ENCODE data around the gene ZNF765.
"Not testable (repeated sequence)": the region's sequence is repeated elsewhere in the genome, so short reads cannot be mapped to it uniquely, and the experiment has no call there.

Gene ZNF765

GRCh38 chr19:53394974-53395839 lies at the start of gene ZNF765:
Gene ZNF765 (plus strand): TSS chr19:53395149. CDS start chr19:53398016, 2,867 bp downstream.
- DNase-seq = peak; percentile 30 to 35

GRCh38 chr19:53355739-53356138 lies 39.2 kb upstream of the ZNF765 start:
- no peak for DNase-seq

GRCh38 chr19:53357821-53358581 lies 36.9 kb upstream of the ZNF765 start:
- no peak for DNase-seq

- DNase-seq = not testable (repeated sequence)
Measured at GRCh38 chr19:53360056-53360455, 34.9 kb upstream of the ZNF765 start.

- no peak for DNase-seq
Measured at GRCh38 chr19:53365134-53365898, 29.6 kb upstream of the ZNF765 start, which contains the start of gene ZNF525. Gene ZNF525 (plus strand): TSS chr19:53365705. CDS start chr19:53372282, 6,577 bp downstream.

- DNase-seq = no peak
Measured at GRCh38 chr19:53365899-53366493, 29.0 kb upstream of the ZNF765 start.

GRCh38 chr19:53372196-53372595 lies 22.8 kb upstream of the ZNF765 start:
- DNase-seq = no peak

- no peak for DNase-seq
Measured at GRCh38 chr19:53374288-53374687, 20.7 kb upstream of the ZNF765 start.

- no peak for DNase-seq
Measured at GRCh38 chr19:53374743-53375142, 20.2 kb upstream of the ZNF765 start.

- no peak for DNase-seq
Measured at GRCh38 chr19:53381376-53381775, 13.6 kb upstream of the ZNF765 start.

- DNase-seq = no peak
Measured at GRCh38 chr19:53388168-53388567, 6.8 kb upstream of the ZNF765 start.

- DNase-seq = no peak
Measured at GRCh38 chr19:53388904-53389303, 6.0 kb upstream of the ZNF765 start.

- DNase-seq = no peak
Measured at GRCh38 chr19:53389571-53389970, 5.4 kb upstream of the ZNF765 start.

- DNase-seq = no peak
Measured at GRCh38 chr19:53389978-53390377, 5.0 kb upstream of the ZNF765 start.

- no peak for DNase-seq
Measured at GRCh38 chr19:53394522-53394973, 401 bp upstream of the ZNF765 start.

- not testable (repeated sequence) for DNase-seq
Measured at GRCh38 chr19:53395840-53396524, 1.0 kb downstream of the ZNF765 start.

- DNase-seq = no peak
Measured at GRCh38 chr19:53396525-53396868, 1.5 kb downstream of the ZNF765 start.

- DNase-seq = not testable (repeated sequence)
Measured at GRCh38 chr19:53397918-53398317, 3.0 kb downstream of the ZNF765 start.

GRCh38 chr19:53409505-53410204 lies 14.7 kb downstream of the ZNF765 start:
- no peak for DNase-seq

GRCh38 chr19:53420520-53421315 lies 25.8 kb downstream of the ZNF765 start:
- not testable (repeated sequence) for DNase-seq
